ENCODE results near the gene CASZ1.

Gene CASZ1

DNA sequence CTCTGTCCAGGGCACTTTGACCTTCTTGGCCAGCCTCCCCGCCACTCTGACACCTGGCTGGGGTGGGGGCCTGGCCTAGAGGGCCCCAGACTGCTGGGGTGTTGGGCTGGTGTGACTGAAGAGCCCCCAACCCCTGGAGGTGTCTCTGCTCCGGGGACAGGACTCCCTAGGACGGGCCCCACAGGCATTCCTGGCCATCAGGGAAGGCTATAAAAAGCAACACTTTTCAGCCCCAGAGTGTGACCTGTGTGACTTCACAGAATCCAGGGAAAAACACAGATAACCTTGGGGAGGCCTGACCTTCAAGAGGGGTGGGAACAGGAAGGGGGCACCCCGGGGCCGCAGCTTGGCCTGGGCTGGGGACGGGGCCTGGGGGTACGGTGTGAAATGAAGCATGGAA, 24.0 kb upstream of the CASZ1 start:
- DNase-seq: no peak

- no peak for DNase-seq
These were observed 22.9 kb upstream of the CASZ1 start for GRCh38 chr1:10819198-10819901.

DNA sequence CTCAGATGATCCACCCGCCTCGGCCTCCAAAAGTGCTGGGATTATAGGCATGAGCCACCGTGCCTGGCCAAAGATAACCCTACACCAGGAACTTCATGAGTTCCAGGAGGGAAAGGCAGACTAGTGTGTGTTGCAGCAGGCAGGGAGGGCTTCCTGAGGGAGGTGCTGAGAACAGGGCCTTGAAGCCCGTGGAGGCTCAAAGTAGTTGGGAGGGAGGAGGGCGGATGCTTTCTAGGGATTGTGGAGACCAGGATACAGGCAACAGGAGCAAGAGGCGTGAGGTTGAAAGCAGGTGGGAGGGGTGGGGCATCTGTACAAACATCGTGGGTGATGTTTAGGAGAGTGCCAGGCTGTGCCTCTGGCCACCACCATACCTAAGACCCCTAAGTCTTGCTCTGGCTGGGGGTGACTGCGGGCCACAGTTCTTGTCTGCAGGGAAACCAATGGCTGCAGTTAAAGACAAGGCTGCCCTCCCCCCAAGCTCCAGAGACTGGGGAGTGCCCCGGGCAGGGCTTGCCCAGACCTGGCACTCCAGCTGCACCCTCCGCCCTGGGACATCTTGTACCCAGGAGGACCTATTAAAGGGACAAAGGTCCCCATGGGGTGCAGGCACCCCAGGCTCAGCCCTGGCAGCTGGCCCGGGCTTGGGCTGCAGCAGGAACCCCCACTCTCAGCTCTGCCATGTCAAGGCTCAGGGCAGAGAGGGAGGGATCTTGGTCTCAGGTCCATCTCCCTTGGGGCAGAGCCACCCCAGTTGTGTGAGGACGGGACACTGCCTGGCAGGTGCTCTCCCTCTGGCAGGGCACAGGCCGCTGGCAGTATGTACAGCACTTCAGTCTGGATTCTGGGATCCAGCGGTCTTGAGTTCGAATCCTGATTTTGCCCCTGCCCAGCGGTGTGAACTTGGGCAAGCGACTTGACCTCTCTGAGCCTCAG, 22.1 kb upstream of the CASZ1 start:
- no peak for DNase-seq

GRCh38 chr1:10816743-10817369, 20.4 kb upstream of the CASZ1 start:
- no peak for DNase-seq

DNA sequence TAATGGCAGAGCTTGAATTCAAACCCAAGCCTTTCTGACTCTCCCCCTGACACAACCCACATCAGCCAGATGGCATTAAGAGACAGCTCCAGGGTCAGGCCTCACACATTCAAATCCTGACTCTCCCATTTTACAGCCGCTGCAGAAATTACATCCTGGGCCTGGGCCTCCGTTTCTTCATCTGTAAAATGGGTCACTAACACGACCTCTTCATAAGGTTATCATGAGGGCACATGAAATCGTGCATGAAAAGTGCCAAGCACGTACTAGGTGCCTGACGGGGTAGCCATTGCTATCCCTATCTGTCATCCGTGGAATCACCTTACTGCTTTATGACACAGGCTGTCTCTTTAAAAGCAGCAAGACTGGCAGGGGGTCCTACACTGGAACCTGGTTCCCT, 19.8 kb upstream of the CASZ1 start:
- no peak for DNase-seq

GRCh38 chr1:10815858-10816195, 19.4 kb upstream of the CASZ1 start:
- no peak for DNase-seq

DNA sequence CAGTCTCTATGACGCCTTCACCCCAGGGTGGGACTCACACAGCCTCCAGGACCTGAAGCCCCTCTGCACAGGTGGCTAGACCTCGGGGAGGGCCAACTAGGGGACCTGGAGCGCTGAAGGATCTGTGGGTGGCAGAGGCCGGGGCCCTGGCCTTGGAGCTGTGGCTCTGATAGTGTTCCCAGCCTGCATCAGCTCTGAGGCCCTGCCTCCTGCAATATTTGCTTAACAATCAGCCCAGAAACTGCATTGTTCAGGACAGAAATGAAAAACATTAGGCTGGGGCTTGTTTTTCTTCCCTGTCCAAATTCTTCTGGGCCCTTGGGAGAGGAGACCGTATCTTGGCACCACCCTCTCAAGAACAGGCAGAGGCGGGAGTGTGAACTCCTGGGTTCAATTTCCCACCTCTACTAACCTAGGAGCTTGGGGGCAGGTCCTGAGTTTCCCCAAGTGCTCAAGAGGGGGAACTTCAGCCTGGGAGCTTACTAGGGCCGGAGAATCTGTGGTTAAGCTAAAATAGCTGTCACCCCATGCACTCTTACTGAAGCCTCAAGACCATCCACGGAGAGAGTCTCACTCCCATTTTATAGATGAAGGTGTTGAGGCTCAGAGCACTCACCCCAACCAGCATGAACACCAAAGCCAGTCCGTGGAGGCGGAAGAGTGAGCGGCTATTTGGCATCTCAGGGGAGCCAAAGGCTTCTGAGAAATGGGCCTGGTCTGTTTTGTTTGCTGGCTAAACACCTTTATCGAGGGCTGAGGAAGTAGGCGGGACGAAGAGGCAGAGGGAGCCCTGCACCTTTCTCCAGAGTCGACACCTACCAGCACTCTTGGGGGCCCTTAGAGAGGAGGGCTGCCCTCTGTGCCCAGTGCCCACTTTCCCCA, 18.8 kb upstream of the CASZ1 start:
- DNase-seq: no peak

GRCh38 chr1:10814312-10814711, 17.9 kb upstream of the CASZ1 start:
- no peak for DNase-seq

DNA sequence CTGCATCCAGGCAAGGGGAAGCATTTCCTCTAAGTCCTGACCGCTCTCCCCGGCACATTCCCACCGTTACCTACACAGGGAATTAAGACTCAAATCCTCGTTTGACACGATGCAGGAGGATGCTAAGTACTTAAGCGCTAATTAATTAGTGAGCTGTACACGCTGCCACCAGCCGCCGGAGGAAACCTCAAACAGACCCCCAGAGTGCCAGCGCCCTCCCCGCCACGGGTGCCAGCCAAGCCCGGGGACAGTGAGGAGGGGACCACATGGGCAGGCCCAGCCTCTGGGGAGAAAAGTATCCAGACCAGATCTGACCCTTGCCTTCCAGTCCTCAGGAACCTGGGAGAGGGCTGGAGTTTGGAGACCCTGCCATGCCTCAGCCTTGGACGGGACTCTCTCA, 17.4 kb upstream of the CASZ1 start:
- DNase-seq: no peak

- DNase-seq: no peak
These were observed 16.0 kb upstream of the CASZ1 start for GRCh38 chr1:10812387-10812915.

GRCh38 chr1:10808441-10808840, 12.0 kb upstream of the CASZ1 start:
- DNase-seq: no peak

DNA sequence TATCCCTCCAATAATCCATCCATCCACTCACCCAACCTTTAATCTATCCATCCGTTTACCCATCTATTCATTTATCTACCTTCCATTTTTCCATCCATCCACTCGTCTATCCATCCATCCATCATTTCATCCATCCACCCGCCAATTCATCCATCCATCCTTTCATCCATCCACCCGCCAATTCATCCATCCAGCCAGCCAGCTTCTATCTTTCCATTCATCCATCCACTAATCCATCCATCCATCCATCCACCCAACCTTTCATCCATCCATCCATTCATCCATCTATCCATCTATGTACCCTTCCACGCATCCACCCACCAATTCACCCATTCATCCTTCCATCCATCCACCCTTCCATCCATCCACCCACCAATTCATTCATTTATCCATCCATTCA, 10.5 kb upstream of the CASZ1 start:
- no peak for DNase-seq

- DNase-seq: no peak
These were observed 7.8 kb upstream of the CASZ1 start for GRCh38 chr1:10803971-10804820.

- DNase-seq: no peak
These were observed 6.7 kb upstream of the CASZ1 start for GRCh38 chr1:10802944-10803715.

- no peak for DNase-seq
These were observed 4.3 kb upstream of the CASZ1 start for GRCh38 chr1:10800778-10801177.

- DNase-seq: no peak
These were observed 3.3 kb upstream of the CASZ1 start for GRCh38 chr1:10799726-10800125.

DNA sequence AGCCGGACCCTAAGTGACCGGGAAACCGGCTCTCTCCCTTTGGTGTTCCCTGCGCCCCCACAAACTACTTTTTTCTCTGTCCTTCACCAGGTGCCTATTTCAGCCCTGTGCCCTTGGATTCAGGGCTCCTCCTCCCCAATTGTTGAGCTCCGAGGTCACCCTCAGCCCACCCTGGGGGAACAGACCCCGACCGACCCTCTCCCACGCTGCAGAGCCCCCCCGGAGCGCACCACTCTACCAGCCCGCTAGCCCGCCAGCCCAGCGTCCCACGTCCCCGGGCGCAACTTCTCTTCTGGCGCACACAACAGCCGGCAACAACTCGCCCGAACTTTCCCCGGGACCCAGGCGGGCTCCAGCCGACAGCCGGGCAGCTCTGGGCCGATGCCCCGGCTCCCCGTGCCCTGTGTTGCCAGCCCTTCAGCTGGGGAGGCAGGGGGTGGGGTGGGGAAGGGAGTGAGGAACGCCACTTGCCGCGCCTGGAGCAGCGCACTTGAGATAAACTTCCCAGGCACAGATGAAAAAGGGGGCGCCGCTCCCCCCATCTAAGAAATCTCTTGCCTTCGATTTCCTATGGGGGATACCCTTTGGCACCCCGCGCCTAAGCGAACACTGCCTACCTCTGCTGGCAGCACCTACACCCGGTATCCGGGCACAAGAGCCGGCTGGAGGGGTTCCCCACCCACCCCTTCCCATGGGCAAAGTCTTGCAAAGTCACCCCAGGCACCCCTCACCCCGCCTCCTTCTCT, 997 bp downstream of the CASZ1 start:
- no peak for DNase-seq

DNA sequence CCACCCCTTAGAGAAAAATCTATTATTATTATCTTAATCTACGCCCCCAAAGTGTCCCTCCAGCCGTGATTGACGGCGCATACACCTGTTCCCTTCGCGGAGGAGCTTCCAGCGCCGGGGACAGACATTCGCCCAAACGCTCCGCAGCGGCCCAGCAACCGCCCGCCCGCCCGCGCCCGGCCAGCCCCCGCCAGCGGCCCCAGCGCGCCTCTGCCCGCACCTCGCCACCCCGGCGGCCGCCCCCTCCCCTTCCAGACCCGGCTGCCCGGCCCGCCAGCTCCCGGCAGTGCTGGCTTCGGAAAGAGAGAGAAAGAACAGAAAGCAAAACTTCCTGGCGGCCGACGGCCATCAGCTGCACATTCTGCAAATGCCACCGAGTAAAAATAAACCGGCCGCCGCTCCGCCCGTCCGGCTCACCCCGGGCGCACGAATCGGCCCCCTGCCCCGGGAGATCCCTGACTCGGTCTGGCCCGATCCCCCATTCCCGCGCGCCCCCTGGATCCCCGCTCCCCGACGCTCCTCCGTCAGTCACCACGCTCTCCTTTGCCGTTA, 1.6 kb downstream of the CASZ1 start:
- no peak for DNase-seq

GRCh38 chr1:10793129-10793651, 3.3 kb downstream of the CASZ1 start:
- DNase-seq: no peak

Measured in activated CD4-positive, alpha-beta T cell treated with anti-CD3 and anti-CD28 coated beads, Interleukin-2, amount 50 U/mL, for 1 hour (primary cell).